ENCODE results near the gene AREL1. TPM values are rescaled to one million over a fixed set of nuclear protein-coding genes. Genes with fewer than 3 reads are reported as not detected.
A peak's percentile ranks its signal among the peaks of the same experiment; 100 is the strongest.

Gene AREL1
- total RNA-seq, 1 experiment from 2014 or later: 44.7 TPM

- no peaks in the 10 kb centered on the region for H3K4me1 ChIP-seq (ENCODE audit: control insufficient read depth, insufficient read depth, low read length)
- ATAC-seq (no peak), DNase-seq (ENCODE audit: low read depth, low spot score) (no peak)
- H3K27me3 ChIP-seq (ENCODE audit: control insufficient read depth, insufficient read depth, low read length): no peaks in the 10 kb centered on the region
- in situ Hi-C loops (cut with HindIII; ENCODE audit: low pct_unique_long_range_greater_than_20kb, low sequenced_read_pairs) (no loop called here), intact Hi-C loops (cut with micrococcal nuclease; ENCODE audit: unreplicated experiment) (no loop called here)
- H3K4me3 ChIP-seq (ENCODE audit: low read depth in 2 of 2, low read length in 2 of 2): no peak overlapping the region
- TF ChIP-seq SIN3A (IDR thresholded peaks at IDR 0.05; ENCODE audit: borderline replicate concordance, insufficient read depth, low read depth, low read length) (no peak), REST (IDR thresholded peaks at IDR 0.05; ENCODE audit: insufficient read depth in 1 of 2, low read depth in 2 of 2, low read length in 1 of 2) (no peak), POLR2AphosphoS5 (IDR thresholded peaks at IDR 0.05; ENCODE audit: low read depth, low read length) (no peak), TCF7L2 (IDR thresholded peaks at IDR 0.05; ENCODE audit: low read depth, low read length) (no peak), CTCF (IDR thresholded peaks at IDR 0.05) (no peak)
- no peak overlapping the region for H3K27ac ChIP-seq (ENCODE audit: low read length)
- peaks cover 13% of the 10 kb centered on the region; the same call in 1 of the 2 replicates for H3K36me3 ChIP-seq (ENCODE audit: control insufficient read depth, insufficient read depth, low read length)
- POLR2A ChIA-PET: interaction anchor here (0.7 kb wide), 1 partner anchor 170 kb away, joined by 7 read pairs; no protein-coding TSS in a partner anchor
- TSS peak; percentile 66 for BruUV-seq (replicated peaks)
- CTCF ChIA-PET: interaction anchor here (0.5 kb wide), 1 partner anchor 286 kb away, joined by 9 read pairs; no protein-coding TSS in a partner anchor
- H3K9me3 ChIP-seq (ENCODE audit: control insufficient read depth, insufficient read depth, low read depth, low read length): no peaks in the 10 kb centered on the region
Observed at GRCh38 chr14:74735125-74735524, 22.2 kb upstream of the AREL1 start.

- no peak overlapping the region for H3K27ac ChIP-seq (ENCODE audit: low read length)
- no peaks in the 10 kb centered on the region for H3K9me3 ChIP-seq (ENCODE audit: control insufficient read depth, insufficient read depth, low read depth, low read length)
- H3K4me3 ChIP-seq (ENCODE audit: low read depth in 2 of 2, low read length in 2 of 2): no peak overlapping the region
- in situ Hi-C loops (cut with HindIII; ENCODE audit: low pct_unique_long_range_greater_than_20kb, low sequenced_read_pairs): no loop called here
- TF ChIP-seq SIN3A (IDR thresholded peaks at IDR 0.05; ENCODE audit: borderline replicate concordance, insufficient read depth, low read depth, low read length) (no peak), REST (IDR thresholded peaks at IDR 0.05; ENCODE audit: insufficient read depth in 1 of 2, low read depth in 2 of 2, low read length in 1 of 2) (no peak), CTCF (IDR thresholded peaks at IDR 0.05) (no peak), TCF7L2 (IDR thresholded peaks at IDR 0.05; ENCODE audit: low read depth, low read length) (no peak), POLR2AphosphoS5 (IDR thresholded peaks at IDR 0.05; ENCODE audit: low read depth, low read length) (no peak)
- ATAC-seq: no peak
- H3K36me3 ChIP-seq (ENCODE audit: control insufficient read depth, insufficient read depth, low read length): peaks cover 13% of the 10 kb centered on the region; the same call in 1 of the 2 replicates
- no peaks in the 10 kb centered on the region for H3K4me1 ChIP-seq (ENCODE audit: control insufficient read depth, insufficient read depth, low read length)
- H3K27me3 ChIP-seq (ENCODE audit: control insufficient read depth, insufficient read depth, low read length): no peaks in the 10 kb centered on the region
- intact Hi-C loops (cut with micrococcal nuclease; ENCODE audit: unreplicated experiment): no loop called here
- ChIA-PET CTCF (no interaction called here), POLR2A (no interaction called here)
- BruUV-seq (replicated peaks): no TSS peak
- no peak for DNase-seq (ENCODE audit: low read depth, low spot score)
Observed at GRCh38 chr14:74733221-74733620, 20.3 kb upstream of the AREL1 start.
